Fibroblast of pulmonary artery (primary cell): ENCODE data around the gene AMFR.

Experiments used
- DNase-seq: peaks from one replicate; pipeline ENCODE4 v3.0.0-alpha.2; 2010; ENCODE audit warnings: low read depth
- H3K4me3 ChIP-seq: replicated peaks from 2 replicates; pipeline ENCODE4 v1.5.1; 2011; ENCODE audit warnings: low read depth, mild to moderate bottlenecking, control low read depth, low read length, moderate library complexity
- CTCF ChIP-seq: IDR thresholded peaks from 2 replicates; pipeline ENCODE4 v1.5.1; 2011; ENCODE audit warnings: mild to moderate bottlenecking, control low read depth, low read length, inconsistent platforms; ENCODE audit errors: missing control alignments

Gene AMFR

GRCh38 chr16:56327929-56328258 lies 97.5 kb downstream of the AMFR start:
- no peak overlapping the region for H3K4me3 ChIP-seq
- TF ChIP-seq CTCF = no peak
- DNase-seq = no peak

GRCh38 chr16:56327071-56327928 lies 98.0 kb downstream of the AMFR start:
- TF ChIP-seq CTCF = no peak
- no peak for DNase-seq
- H3K4me3 ChIP-seq = no peak overlapping the region

- no peak for TF ChIP-seq CTCF
- H3K4me3 ChIP-seq = no peak overlapping the region
- DNase-seq = no peak
Observed at GRCh38 chr16:56325956-56326355, 99.4 kb downstream of the AMFR start.

GRCh38 chr16:56324406-56324805 lies 100.9 kb downstream of the AMFR start:
- TF ChIP-seq CTCF = no peak
- no peak overlapping the region for H3K4me3 ChIP-seq
- DNase-seq = no peak

GRCh38 chr16:56321571-56321970 lies 103.8 kb downstream of the AMFR start:
- no peak overlapping the region for H3K4me3 ChIP-seq
- no peak for TF ChIP-seq CTCF
- DNase-seq = no peak

GRCh38 chr16:56320811-56321558 lies 104.4 kb downstream of the AMFR start:
- TF ChIP-seq CTCF = no peak
- no peak for DNase-seq

More at GRCh38 chr16:56320811-56321558, 104.4 kb downstream of the AMFR start:
- H3K4me3 ChIP-seq = no peak overlapping the region
